ENCODE results near the gene LGALS7B.

DNA sequence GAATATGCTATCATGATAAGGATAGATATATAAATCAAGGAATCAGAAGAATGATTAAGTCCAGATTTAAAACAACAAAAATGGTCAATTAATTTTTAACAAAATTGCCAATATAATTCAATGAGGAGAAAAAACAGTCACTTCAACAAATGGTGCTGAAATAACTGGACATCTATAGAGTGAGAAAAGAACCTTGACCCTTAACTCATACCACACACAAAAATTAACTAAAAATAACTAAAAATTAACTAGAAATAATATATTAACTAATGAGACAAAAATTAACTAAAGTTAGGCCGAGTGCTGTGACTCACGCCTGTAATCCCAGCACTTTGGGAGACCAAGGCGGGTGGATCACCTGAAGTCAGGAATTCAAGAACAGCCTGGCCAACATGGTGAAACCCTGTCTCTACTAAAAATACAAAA, 25.2 kb upstream of the LGALS7B start:
- TF ChIP-seq, protein P1, sequence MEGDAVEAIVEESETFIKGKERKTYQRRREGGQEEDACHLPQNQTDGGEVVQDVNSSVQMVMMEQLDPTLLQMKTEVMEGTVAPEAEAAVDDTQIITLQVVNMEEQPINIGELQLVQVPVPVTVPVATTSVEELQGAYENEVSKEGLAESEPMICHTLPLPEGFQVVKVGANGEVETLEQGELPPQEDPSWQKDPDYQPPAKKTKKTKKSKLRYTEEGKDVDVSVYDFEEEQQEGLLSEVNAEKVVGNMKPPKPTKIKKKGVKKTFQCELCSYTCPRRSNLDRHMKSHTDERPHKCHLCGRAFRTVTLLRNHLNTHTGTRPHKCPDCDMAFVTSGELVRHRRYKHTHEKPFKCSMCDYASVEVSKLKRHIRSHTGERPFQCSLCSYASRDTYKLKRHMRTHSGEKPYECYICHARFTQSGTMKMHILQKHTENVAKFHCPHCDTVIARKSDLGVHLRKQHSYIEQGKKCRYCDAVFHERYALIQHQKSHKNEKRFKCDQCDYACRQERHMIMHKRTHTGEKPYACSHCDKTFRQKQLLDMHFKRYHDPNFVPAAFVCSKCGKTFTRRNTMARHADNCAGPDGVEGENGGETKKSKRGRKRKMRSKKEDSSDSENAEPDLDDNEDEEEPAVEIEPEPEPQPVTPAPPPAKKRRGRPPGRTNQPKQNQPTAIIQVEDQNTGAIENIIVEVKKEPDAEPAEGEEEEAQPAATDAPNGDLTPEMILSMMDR (IDR thresholded peaks at IDR 0.05; ENCODE audit: low read length): no peak
- TF ChIP-seq EZH2 (IDR thresholded peaks at IDR 0.05; ENCODE audit: borderline replicate concordance, low read length): no peak

Data from OCI-LY1 (cell line).